Measurements from ENCODE around the gene YTHDC1.
"Not testable (repeated sequence)": the region's sequence is repeated elsewhere in the genome, so short reads cannot be mapped to it uniquely, and the experiment has no call there.

The YTHDC1 gene

GRCh38 chr4:68349649-68350360 is at the start of gene YTHDC1:
Gene YTHDC1, minus strand, starts transcription at chr4:68350090. Its CDS starts 337 bp downstream, at chr4:68349753.
- peak; percentile 94 to 99 (median 97) for DNase-seq
- intact Hi-C loops (cut with DNase I) = no loop called here

GRCh38 chr4:68399306-68399705 is 49.4 kb upstream of the YTHDC1 start:
- intact Hi-C loops (cut with DNase I) = no loop called here

GRCh38 chr4:68396756-68397155 is 46.9 kb upstream of the YTHDC1 start:
- DNase-seq = no peak
- intact Hi-C loops (cut with DNase I) = no loop called here

More at GRCh38 chr4:68399306-68399705, 49.4 kb upstream of the YTHDC1 start:
- DNase-seq = no peak

GRCh38 chr4:68391436-68391835 is 41.5 kb upstream of the YTHDC1 start:
- DNase-seq = no peak
- intact Hi-C loops (cut with DNase I) = no loop called here

DNA sequence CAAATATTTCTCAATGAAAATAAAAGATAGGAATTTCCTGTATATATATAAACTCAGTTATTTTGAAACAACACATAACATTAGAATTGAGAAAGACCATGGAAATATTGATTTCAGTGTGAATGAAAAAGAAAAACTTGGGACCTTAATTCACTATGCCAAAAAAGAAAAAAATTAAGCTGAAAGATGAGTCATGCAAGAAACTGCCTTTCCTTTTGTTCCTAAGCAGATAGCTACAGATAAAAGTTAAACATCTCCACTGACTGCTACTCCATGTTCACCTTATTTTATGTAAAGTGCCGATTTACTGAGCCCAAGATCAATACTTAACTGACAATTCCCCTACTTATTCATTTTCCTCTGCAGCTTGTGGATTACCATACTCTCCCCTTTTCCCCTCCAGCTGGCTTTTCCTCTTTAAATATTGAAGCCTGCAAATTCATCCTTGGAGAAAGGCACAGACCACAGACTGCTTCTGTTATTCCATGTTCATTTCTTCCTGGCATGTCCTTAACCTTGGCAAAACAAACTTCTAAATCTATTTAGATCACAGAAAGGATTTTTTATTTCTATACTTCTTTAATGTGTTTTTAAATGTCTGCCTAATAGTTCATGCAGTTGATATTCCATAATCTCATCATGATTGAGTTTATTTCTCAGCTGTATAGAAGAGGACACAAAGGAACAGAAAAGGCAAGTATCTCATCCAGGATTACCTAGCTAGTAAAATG is 40.5 kb upstream of the YTHDC1 start:
- no peak for DNase-seq
- intact Hi-C loops (cut with DNase I) = no loop called here

DNA sequence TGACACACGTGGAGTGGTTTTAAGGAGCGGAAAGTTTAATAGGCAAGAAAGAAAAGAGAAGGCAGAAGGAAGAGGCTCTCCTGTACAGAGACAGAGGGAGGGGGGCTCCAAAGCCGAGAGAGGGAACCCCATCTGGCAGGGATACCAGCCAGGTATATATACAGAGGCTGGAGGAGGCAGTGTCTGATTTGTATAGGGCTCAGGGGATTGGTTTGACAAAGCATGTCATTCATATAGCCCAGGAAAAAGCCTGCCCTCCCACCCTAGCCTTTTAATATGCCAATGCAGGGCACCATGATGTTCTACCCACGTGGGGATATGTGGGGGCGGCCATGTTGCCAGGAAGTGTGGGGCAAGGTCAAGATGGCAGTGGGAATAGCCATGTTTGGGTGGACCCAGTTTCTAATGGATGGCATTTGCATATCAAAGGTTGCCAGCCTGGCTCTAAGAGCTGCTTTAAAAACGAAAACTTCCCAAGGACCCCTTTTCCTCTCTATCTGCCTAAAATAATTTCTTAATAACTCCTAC is 39.6 kb upstream of the YTHDC1 start:
- intact Hi-C loops (cut with DNase I); DNase-seq: not testable (repeated sequence)

GRCh38 chr4:68388347-68388865 is 38.5 kb upstream of the YTHDC1 start:
- intact Hi-C loops (cut with DNase I) = no loop called here
- DNase-seq = no peak

GRCh38 chr4:68385267-68385666 is 35.4 kb upstream of the YTHDC1 start:
- DNase-seq = no peak
- intact Hi-C loops (cut with DNase I) = no loop called here

- no peak for DNase-seq
Observed at GRCh38 chr4:68383115-68383514, 33.2 kb upstream of the YTHDC1 start.

DNA sequence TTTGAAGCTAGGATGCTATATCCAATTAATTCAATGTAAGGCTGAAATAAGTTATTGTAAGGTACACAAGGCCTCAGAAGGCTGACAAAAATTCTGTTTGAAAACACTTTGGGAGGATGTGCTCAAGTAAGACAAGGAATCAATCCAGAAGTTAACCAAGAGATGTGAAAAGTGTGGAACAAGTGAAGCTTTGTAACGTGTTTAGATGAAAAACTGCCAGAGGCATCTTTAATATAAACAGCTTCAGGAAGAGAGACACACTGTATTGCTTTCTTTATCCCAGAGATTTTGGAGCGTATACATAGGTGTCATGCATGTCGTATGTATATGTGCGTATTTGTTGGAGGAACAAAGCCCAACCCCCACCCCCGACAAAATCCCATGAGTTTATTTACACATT is 28.3 kb upstream of the YTHDC1 start:
- intact Hi-C loops (cut with DNase I) = loop anchor here (5.0 kb wide), 1 partner anchor 106 kb away; no protein-coding TSS in a partner anchor
- DNase-seq = no peak

More at GRCh38 chr4:68383115-68383514, 33.2 kb upstream of the YTHDC1 start:
- intact Hi-C loops (cut with DNase I) = no loop called here

DNA sequence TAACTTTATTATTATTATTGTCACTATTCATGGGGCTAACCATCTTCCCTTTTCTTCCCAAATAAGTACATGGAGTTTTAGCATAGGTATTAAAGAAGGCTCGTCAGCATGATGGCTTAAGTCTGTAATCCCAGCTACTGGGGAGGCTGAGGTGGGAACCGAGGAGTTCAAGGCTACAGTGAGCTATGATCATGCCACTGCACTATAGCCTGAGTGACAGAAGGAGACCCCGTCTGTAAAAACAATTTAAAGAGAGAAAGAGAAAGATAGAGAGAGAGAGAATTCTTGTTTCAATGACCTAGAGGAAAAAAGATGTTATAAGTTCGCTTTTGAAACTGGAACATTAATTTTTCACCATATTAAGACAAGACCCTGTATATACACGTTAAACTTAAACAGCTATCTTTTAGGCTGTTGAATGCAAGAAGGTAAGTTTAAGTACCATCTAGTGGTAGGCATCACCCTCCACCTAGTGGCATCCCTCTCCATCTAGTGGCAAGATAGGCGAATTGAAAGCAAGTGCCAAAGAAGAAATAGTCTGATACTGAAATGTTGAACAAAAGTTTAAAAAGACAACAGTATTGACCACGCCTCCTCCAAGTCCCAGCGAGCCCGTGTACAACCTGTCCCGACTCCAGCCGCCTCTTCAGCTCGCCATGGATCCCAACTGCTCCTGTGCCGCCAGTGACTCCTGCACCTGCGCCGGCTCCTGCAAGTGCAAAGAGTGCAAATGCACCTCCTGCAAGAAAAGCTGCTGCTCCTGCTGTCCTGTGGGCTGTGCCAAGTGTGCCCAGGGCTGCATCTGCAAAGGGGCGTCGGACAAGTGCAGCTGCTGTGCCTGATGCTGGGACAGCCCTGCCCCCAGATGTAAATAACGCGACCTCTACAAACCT is 26.0 kb upstream of the YTHDC1 start:
- DNase-seq = peak in 33 of 42 donors; percentile 8 to 80 (median 49)
- intact Hi-C loops (cut with DNase I) = loop anchor here (5.0 kb wide), 1 partner anchor 104 kb away; no protein-coding TSS in a partner anchor

DNA sequence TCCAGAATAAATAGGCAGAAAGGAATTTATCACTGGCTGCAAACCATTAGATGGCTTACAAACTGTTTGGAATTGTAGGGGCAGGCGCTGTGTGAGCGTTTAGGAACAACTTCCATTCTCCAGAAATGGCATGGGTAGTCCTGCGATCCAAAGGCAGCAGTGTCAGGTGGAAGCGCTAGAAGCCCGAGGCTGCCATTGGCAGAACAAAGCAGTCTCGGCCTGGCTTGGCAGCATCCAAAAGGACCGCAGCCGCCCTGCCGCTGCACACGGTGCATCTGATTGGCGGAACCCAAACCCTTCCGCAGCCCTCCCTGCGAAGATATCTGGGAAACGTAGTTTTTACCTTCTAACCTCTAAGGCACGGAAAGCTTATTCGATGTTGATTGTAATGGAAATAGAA is 23.6 kb upstream of the YTHDC1 start:
- intact Hi-C loops (cut with DNase I) = no loop called here

GRCh38 chr4:68372588-68372987 is 22.7 kb upstream of the YTHDC1 start:
- intact Hi-C loops (cut with DNase I) = no loop called here
- DNase-seq = no peak

More for the DNA sequence above, 23.6 kb upstream of the YTHDC1 start:
- DNase-seq = peak; percentile 71 to 95 (median 88)

DNA sequence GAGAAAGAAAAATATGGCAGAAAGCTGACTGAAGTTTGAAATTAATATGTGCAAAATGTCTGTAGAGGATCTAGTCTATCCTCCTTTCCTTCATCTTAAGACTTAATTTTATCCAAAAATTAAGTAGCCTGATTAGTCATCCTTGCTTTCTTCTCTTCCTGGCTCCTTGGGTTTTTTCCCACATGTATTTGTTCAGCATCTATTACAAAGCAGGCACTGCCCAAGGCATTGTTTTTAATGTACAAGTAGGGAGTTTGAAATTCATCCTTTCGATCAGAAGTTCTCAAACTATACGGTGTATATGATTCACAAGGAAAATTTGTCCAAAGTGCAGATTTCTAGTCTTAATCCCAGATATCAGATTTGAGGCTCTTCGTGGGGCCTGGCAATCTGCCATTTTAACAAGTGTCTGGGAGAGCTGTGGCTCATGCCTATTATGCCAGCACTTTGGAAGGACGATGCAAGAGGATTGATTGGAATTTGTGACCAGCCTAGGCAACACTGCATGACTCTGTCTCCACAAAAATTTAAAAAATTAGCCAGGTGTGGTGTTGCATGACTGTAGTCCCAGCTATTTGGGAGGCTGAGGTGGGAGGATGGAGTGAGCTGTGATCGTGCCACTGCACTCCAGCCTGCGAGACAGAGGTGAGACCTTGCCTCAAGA is 19.4 kb upstream of the YTHDC1 start:
- intact Hi-C loops (cut with DNase I) = no loop called here
- no peak for DNase-seq

- no peak for DNase-seq
Observed at GRCh38 chr4:68368691-68369131, 18.8 kb upstream of the YTHDC1 start.

GRCh38 chr4:68367835-68368234 is 17.9 kb upstream of the YTHDC1 start:
- no peak for DNase-seq
- intact Hi-C loops (cut with DNase I) = no loop called here

More at GRCh38 chr4:68368691-68369131, 18.8 kb upstream of the YTHDC1 start:
- intact Hi-C loops (cut with DNase I) = no loop called here

DNA sequence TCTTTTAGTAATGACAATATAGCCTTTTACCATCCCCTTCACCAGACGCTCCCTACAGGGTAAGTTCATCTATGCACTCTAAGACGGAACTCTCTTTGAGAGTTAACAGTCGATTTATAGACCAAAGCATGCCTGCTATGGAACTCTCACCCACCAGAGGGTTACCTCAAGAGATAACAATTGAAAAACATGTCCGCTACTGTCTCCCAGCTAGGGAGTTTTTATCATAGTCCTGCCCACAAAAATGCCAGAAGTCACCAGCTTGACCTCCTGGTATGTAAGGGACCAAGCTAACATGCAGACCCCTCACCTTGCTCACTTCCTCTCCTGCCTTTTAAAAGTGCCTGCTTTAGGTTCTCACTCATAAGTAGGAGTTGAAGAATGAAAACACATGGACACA is 16.7 kb upstream of the YTHDC1 start:
- intact Hi-C loops (cut with DNase I) = no loop called here

GRCh38 chr4:68365068-68365467 is 15.2 kb upstream of the YTHDC1 start:
- no peak for DNase-seq
- intact Hi-C loops (cut with DNase I) = no loop called here

More for the DNA sequence above, 16.7 kb upstream of the YTHDC1 start:
- DNase-seq = no peak
